Measurements from ENCODE around the gene GAPDHS. TPM values are rescaled to one million over a fixed set of nuclear protein-coding genes. Genes with fewer than 3 reads are reported as not detected.

Gene GAPDHS
- total RNA-seq, 1 experiment from 2014 or later = not detected

DNA sequence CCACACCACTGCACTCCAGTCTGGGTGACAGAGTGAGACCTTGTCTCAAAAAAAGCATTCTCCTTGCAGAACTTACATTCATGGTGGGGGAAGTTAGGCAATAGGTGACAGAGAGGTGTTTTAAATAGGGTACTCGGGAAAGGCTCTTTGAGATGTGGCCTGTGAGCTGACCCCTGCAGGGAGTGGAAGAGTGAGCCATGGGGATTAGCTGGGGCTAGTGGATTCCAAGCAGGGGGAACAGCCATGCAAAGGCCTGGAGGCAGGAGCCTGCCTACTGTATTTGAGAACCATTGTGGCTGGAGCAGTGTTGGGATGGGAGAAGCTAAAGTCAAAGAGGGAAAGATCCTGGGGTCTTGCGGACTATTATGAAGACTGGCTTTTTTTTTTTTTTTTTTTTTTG, 15.9 kb upstream of the GAPDHS start:
- TF ChIP-seq TCF7L2 (IDR thresholded peaks at IDR 0.05; ENCODE audit: low read depth, low read length) (no peak), CTCF (IDR thresholded peaks at IDR 0.05) (no peak), POLR2AphosphoS5 (IDR thresholded peaks at IDR 0.05; ENCODE audit: low read depth, low read length) (no peak), REST (IDR thresholded peaks at IDR 0.05; ENCODE audit: insufficient read depth in 1 of 2, low read depth in 2 of 2, low read length in 1 of 2) (no peak), SIN3A (IDR thresholded peaks at IDR 0.05; ENCODE audit: borderline replicate concordance, insufficient read depth, low read depth, low read length) (no peak)
- CTCF ChIA-PET = interaction anchor here (0.6 kb wide), 1 partner anchor 380 kb away, joined by 6 read pairs; no protein-coding TSS in a partner anchor
- POLR2A ChIA-PET = no interaction called here
- Histone ChIP-seq H3K9me3 (ENCODE audit: control insufficient read depth, insufficient read depth, low read depth, low read length) (no peaks in the 10 kb centered on the region), H3K27ac (ENCODE audit: low read length) (no peak overlapping the region), H3K27me3 (ENCODE audit: control insufficient read depth, insufficient read depth, low read length) (no peaks in the 10 kb centered on the region), H3K4me1 (ENCODE audit: control insufficient read depth, insufficient read depth, low read length) (peaks cover 5% of the 10 kb centered on the region; the same call in 1 of the 2 replicates), H3K4me3 (ENCODE audit: low read depth in 2 of 2, low read length in 2 of 2) (no peak overlapping the region), H3K36me3 (ENCODE audit: control insufficient read depth, insufficient read depth, low read length) (no peaks in the 10 kb centered on the region)
- in situ Hi-C loops (cut with HindIII; ENCODE audit: low pct_unique_long_range_greater_than_20kb, low sequenced_read_pairs) = no loop called here
- ATAC-seq = no peak
- intact Hi-C loops (cut with micrococcal nuclease; ENCODE audit: unreplicated experiment) = no loop called here
- DNase-seq (ENCODE audit: low read depth, low spot score) = no peak
- BruUV-seq (replicated peaks) = no TSS peak

DNA sequence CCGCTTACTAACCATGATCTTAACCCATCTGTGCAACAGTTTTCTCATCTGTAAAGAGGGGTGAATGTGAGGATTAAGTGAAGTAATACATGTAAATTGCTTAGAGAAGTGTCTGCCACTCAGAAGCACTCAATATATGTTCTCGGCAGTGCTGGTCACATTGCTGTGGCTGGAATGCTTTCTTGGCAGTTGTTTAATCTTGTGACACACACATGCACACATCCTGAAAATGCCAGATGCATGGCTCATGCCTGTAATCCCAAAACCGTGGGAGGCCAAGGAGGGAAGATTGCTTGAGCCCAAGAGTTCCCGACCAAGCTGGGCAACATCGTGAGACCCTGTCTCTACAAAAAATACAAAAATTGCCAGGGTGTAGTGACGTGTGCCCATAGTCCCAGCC, 14.9 kb upstream of the GAPDHS start:
- no peaks in the 10 kb centered on the region for H3K27me3 ChIP-seq (ENCODE audit: control insufficient read depth, insufficient read depth, low read length)
- TF ChIP-seq TCF7L2 (IDR thresholded peaks at IDR 0.05; ENCODE audit: low read depth, low read length) (no peak), POLR2AphosphoS5 (IDR thresholded peaks at IDR 0.05; ENCODE audit: low read depth, low read length) (no peak), CTCF (IDR thresholded peaks at IDR 0.05) (no peak), SIN3A (IDR thresholded peaks at IDR 0.05; ENCODE audit: borderline replicate concordance, insufficient read depth, low read depth, low read length) (no peak), REST (IDR thresholded peaks at IDR 0.05; ENCODE audit: insufficient read depth in 1 of 2, low read depth in 2 of 2, low read length in 1 of 2) (no peak)
- intact Hi-C loops (cut with micrococcal nuclease; ENCODE audit: unreplicated experiment) = no loop called here
- H3K4me3 ChIP-seq (ENCODE audit: low read depth in 2 of 2, low read length in 2 of 2) = no peak overlapping the region
- in situ Hi-C loops (cut with HindIII; ENCODE audit: low pct_unique_long_range_greater_than_20kb, low sequenced_read_pairs) = no loop called here
- no peaks in the 10 kb centered on the region for H3K36me3 ChIP-seq (ENCODE audit: control insufficient read depth, insufficient read depth, low read length)
- no TSS peak for BruUV-seq (replicated peaks)
- DNase-seq (ENCODE audit: low read depth, low spot score) = peak; percentile 88
- no peak overlapping the region for H3K27ac ChIP-seq (ENCODE audit: low read length)
- CTCF ChIA-PET = no interaction called here
- ATAC-seq = peak; percentile 57
- POLR2A ChIA-PET = interaction anchor here (0.7 kb wide), 1 partner anchor 1016 kb away, joined by 6 read pairs; no protein-coding TSS in a partner anchor
- no peaks in the 10 kb centered on the region for H3K9me3 ChIP-seq (ENCODE audit: control insufficient read depth, insufficient read depth, low read depth, low read length)
- H3K4me1 ChIP-seq (ENCODE audit: control insufficient read depth, insufficient read depth, low read length) = peaks cover 5% of the 10 kb centered on the region; the same call in 1 of the 2 replicates

All from Panc1 (cell line).